B cell (primary cell): ENCODE measurements around the gene LZIC. TPM values are rescaled to one million over a fixed set of nuclear protein-coding genes. Genes with fewer than 3 reads are reported as not detected.
"Not testable (repeated sequence)": the region's sequence is repeated elsewhere in the genome, so short reads cannot be mapped to it uniquely, and the experiment has no call there.

Source experiments
- ATAC-seq: fragments of 200-7000 bp; cut with Tn5 transposase; one replicate; pipeline ENCODE4 v1.10.0; 2021; ENCODE audit warnings: low read depth, mild to moderate bottlenecking, moderate number of reproducible peaks, moderate library complexity
- CTCF ChIA-PET: fragments of 350-600 bp; sonication (Branson Sonifier 250); formaldehyde crosslinking; loops from one replicate; lab custom pipeline; 2021; ENCODE audit warnings: antibody characterized with exemption, inconsistent platforms; lab: Charles Lee
- POLR2A ChIA-PET: fragments of 350-600 bp; sonication (Branson Sonifier 250); formaldehyde crosslinking; loops from one replicate; lab custom pipeline; 2021; ENCODE audit warnings: antibody characterized with exemption; lab: Charles Lee
- DNase-seq: peaks from one replicate; pipeline ENCODE4 v3.0.0; 2013
- H2AFZ ChIP-seq: 2 replicates; pipeline ENCODE4 v1.6.1; 2012; ENCODE audit warnings: mild to moderate bottlenecking, low read depth, low read length; ENCODE audit not compliant: insufficient read depth, poor library complexity, severe bottlenecking
- H3K27ac ChIP-seq, 2 donors: 1 replicate in 1 of 2; 2 replicates in 1 of 2; pipeline ENCODE4 v1.5.1; 2012 to 2013; ENCODE audit warnings: low read length in 2 of 2, mild to moderate bottlenecking in 2 of 2, moderate library complexity in 1 of 2
- H3K27me3 ChIP-seq, 4 experiments: fragments of 200-600 bp in 1 of 4; sonication (generic) in 1 of 4; replicated peaks in 1 of 4; 1 replicate in 2 of 4; 2 replicates in 2 of 4; pipeline versions ENCODE4 v1.6.1 to v1.7.0; 2013 to 2016; ENCODE audit warnings: low read length in 3 of 4, mild to moderate bottlenecking in 2 of 4, mixed read lengths in 1 of 4, moderate library complexity in 1 of 4; ENCODE audit not compliant: insufficient read depth in 4 of 4, control insufficient read depth in 3 of 4; ENCODE audit errors: control extremely low read depth in 1 of 4
- H3K36me3 ChIP-seq, 2 experiments: replicated peaks in 1 of 2; 1 replicate in 1 of 2; 2 replicates in 1 of 2; pipeline versions ENCODE4 v1.6.1 to v1.7.1; 2013; ENCODE audit warnings: low read length in 1 of 2; ENCODE audit not compliant: insufficient read depth in 2 of 2, control insufficient read depth in 1 of 2; ENCODE audit errors: control extremely low read depth in 1 of 2, extremely low read depth in 1 of 2
- H3K4me1 ChIP-seq, 2 donors: fragments of 200-600 bp in 1 of 2; sonication (generic) in 1 of 2; 1 replicate in 1 of 2; 2 replicates in 1 of 2; pipeline versions ENCODE4 v1.5.1 to v1.6.1; 2013 to 2017; ENCODE audit warnings: low read length in 2 of 2; ENCODE audit not compliant: control insufficient read depth in 2 of 2, insufficient read depth in 2 of 2
- H3K4me2 ChIP-seq: replicated peaks from 2 replicates; pipeline ENCODE3; 2012; ENCODE audit warnings: mild to moderate bottlenecking, low read depth, low read length; ENCODE audit not compliant: poor library complexity, severe bottlenecking
- H3K4me3 ChIP-seq, 5 experiments: fragments of 200-600 bp in 1 of 5; sonication (generic) in 1 of 5; 1 replicate in 3 of 5; 2 replicates in 2 of 5; pipeline versions ENCODE4 v1.5.1 to v1.7.0; 2011 to 2016; ENCODE audit warnings: low read length in 4 of 5, mild to moderate bottlenecking in 4 of 5, low read depth in 2 of 5, control low read depth in 1 of 5, moderate library complexity in 1 of 5; ENCODE audit not compliant: insufficient read depth in 1 of 5; ENCODE audit errors: control extremely low read depth in 1 of 5, extremely low read depth in 1 of 5
- H3K79me2 ChIP-seq: fragments of 200-600 bp; sonication (generic); one replicate; pipeline ENCODE4 v1.6.0; 2016; ENCODE audit warnings: low read length; ENCODE audit not compliant: control insufficient read depth, insufficient read depth
- H3K9ac ChIP-seq: fragments of 200-600 bp; sonication (generic); 2 replicates; pipeline ENCODE4 v1.6.1; 2017; ENCODE audit warnings: mild to moderate bottlenecking, low read length, moderate library complexity
- H3K9me3 ChIP-seq, 3 donors: one replicate each; pipeline versions ENCODE4 v1.6.1 to v1.7.1; 2013; ENCODE audit warnings: low read length in 2 of 3; ENCODE audit not compliant: control insufficient read depth in 2 of 3, insufficient read depth in 1 of 3; ENCODE audit errors: control extremely low read depth in 1 of 3
- H4K20me1 ChIP-seq: 2 replicates; pipeline ENCODE4 v1.6.0; 2012; ENCODE audit warnings: mild to moderate bottlenecking, low read length; ENCODE audit not compliant: insufficient read depth, control insufficient read depth, poor library complexity, severe bottlenecking
- H3K27ac Mint-ChIP-seq: one replicate; pipeline ENCODE4 v1.8.0; 2021; ENCODE audit warnings: mixed read lengths
- H3K27me3 Mint-ChIP-seq: one replicate; pipeline ENCODE4 v1.8.0; 2021; ENCODE audit warnings: mixed read lengths
- H3K4me1 Mint-ChIP-seq: one replicate; pipeline ENCODE4 v1.8.0; 2021; ENCODE audit warnings: mixed read lengths
- H3K4me3 Mint-ChIP-seq: one replicate; pipeline ENCODE4 v1.8.0; 2021; ENCODE audit warnings: mixed read lengths
- H3K9me3 Mint-ChIP-seq: one replicate; pipeline ENCODE4 v1.8.0; 2022; ENCODE audit warnings: mixed read lengths; ENCODE audit not compliant: insufficient read depth
- CTCF ChIP-seq: fragments of 200-600 bp; IDR thresholded peaks from one replicate; pipeline ENCODE4 v1.8.0; 2022; ENCODE audit warnings: antibody characterized with exemption, mild to moderate bottlenecking
- EZH2 ChIP-seq: IDR thresholded peaks from 2 replicates; pipeline ENCODE4 v1.6.1; 2012; ENCODE audit warnings: borderline replicate concordance, low read depth, mild to moderate bottlenecking, moderate library complexity, low read length; ENCODE audit not compliant: insufficient read depth, poor library complexity, severe bottlenecking
- WGBS: methylation state at CpG from one replicate; pipeline ENCODE4 v1.1.5; 2013; ENCODE audit warnings: missing lambda C conversion rate; ENCODE audit not compliant: insufficient coverage; 5-methylcytosine and 5-hydroxymethylcytosine counted together
- intact Hi-C: fragments of 100-400 bp; cut with micrococcal nuclease; formaldehyde crosslinking; loops from one replicate; pipeline ENCODE4 v1.10.0; 2022
- polyA plus RNA-seq: library from polyadenylated mRNA; depleted of rRNA; stranded (reverse); fragments of >200 nt; gene quantifications from 2 replicates; pipeline ENCODE4 v1.2.3, GENCODE V29; 2012
- total RNA-seq, 2 donors: library from RNA; stranded (reverse); fragments of 120-200 nt in 1 of 2; gene quantifications; 1 replicate in 1 of 2; 2 replicates in 1 of 2; pipeline versions ENCODE4 v1.2.3 to v1.2.4, GENCODE V29; 2013 to 2022

LZIC gene
- total and polyA plus RNA-seq, 2 donors (not counting 1 experiment from before 2014, with no cell fraction given), result 6.2 to 26.0 TPM

GRCh38 chr1:9917901-9918300 is 25.3 kb downstream of the LZIC start:
- POLR2A ChIA-PET, result no interaction called here
- CTCF ChIA-PET, result interaction anchor here (1.3 kb wide), 1 partner anchor 32 kb away, joined by 3 read pairs; no protein-coding TSS in a partner anchor
- no peaks in the 10 kb centered on the region for H3K9me3 Mint-ChIP-seq

GRCh38 chr1:9917495-9917894 is 25.7 kb downstream of the LZIC start:
- H3K27ac ChIP-seq, H3K4me1 ChIP-seq, H3K9ac ChIP-seq, H4K20me1 ChIP-seq, H3K79me2 ChIP-seq, H3K27ac Mint-ChIP-seq, H3K36me3 ChIP-seq, H3K4me3 Mint-ChIP-seq, CTCF ChIA-PET, H2AFZ ChIP-seq, H3K4me2 ChIP-seq, H3K4me3 ChIP-seq, ATAC-seq, H3K9me3 ChIP-seq, H3K27me3 Mint-ChIP-seq, intact Hi-C loops, H3K4me1 Mint-ChIP-seq, H3K9me3 Mint-ChIP-seq, DNase-seq, H3K27me3 ChIP-seq: not testable (repeated sequence)
- 100% methylated on average over 1 of the region's 3 CpGs for WGBS
- POLR2A ChIA-PET, result interaction anchor here (0.6 kb wide), 1 partner anchor 518 kb away, joined by 6 read pairs; no protein-coding TSS in a partner anchor

More at GRCh38 chr1:9917901-9918300, 25.3 kb downstream of the LZIC start:
- Histone ChIP-seq H3K4me1 (no peaks in the 10 kb centered on the region), H2AFZ (no peak overlapping the region), H3K4me3 (no peak overlapping the region), H3K9ac (no peak overlapping the region), H3K27ac (no peak overlapping the region), H3K27me3 (no peaks in the 10 kb centered on the region), H3K4me2 (no peak overlapping the region), H4K20me1 (no peaks in the 10 kb centered on the region), H3K36me3 (no peaks in the 10 kb centered on the region), H3K79me2 (no peaks in the 10 kb centered on the region), H3K9me3 (no peaks in the 10 kb centered on the region)
- no peaks in the 10 kb centered on the region for H3K27me3 Mint-ChIP-seq
- no peaks in the 10 kb centered on the region for H3K4me1 Mint-ChIP-seq
- H3K27ac Mint-ChIP-seq, result no peak overlapping the region
- no peak for TF ChIP-seq CTCF
- TF ChIP-seq EZH2, result no peak
- DNase-seq, result no peak
- H3K4me3 Mint-ChIP-seq, result no peak overlapping the region
- WGBS, result 80% methylated on average over 1 of the region's 1 CpG
- intact Hi-C loops, result no loop called here
- ATAC-seq, result no peak
